ENCODE measurements around the gene ORC3.

GRCh38 chr6:87692086-87692485 lies 102.2 kb downstream of the ORC3 start:
- no peak for TF ChIP-seq POLR2A (IDR thresholded peaks at IDR 0.05; ENCODE audit: low read depth, low read length)
- no peak for TF ChIP-seq TAF1 (IDR thresholded peaks at IDR 0.05; ENCODE audit: low read depth, low read length)
- no peak for TF ChIP-seq POLR2AphosphoS5 (IDR thresholded peaks at IDR 0.05; ENCODE audit: low read depth, low read length)
- TF ChIP-seq SPI1 (IDR thresholded peaks at IDR 0.05; ENCODE audit: low read depth, low read length), result no peak
- TF ChIP-seq PAX5 (IDR thresholded peaks at IDR 0.05; ENCODE audit: insufficient read depth, low read length, severe bottlenecking), result no peak
